GM19452 (cell line): ENCODE measurements around the gene PCED1B.
"Not testable (repeated sequence)": the region's sequence is repeated elsewhere in the genome, so short reads cannot be mapped to it uniquely, and the experiment has no call there.

Source experiments
- ATAC-seq: cut with Tn5 transposase; IDR thresholded peaks from one replicate; pipeline ENCODE4 v1.9.1; 2021; ENCODE audit not compliant: unreplicated experiment

The PCED1B gene

GRCh38 chr12:47117305-47117704 is 37.9 kb downstream of the PCED1B start:
- ATAC-seq, result not testable (repeated sequence)

- ATAC-seq, result no peak
Measured at GRCh38 chr12:47120736-47121135, 41.3 kb downstream of the PCED1B start.

GRCh38 chr12:47121146-47121545 is 41.7 kb downstream of the PCED1B start:
- ATAC-seq, result no peak

GRCh38 chr12:47122602-47123001 is 43.2 kb downstream of the PCED1B start:
- ATAC-seq, result no peak

- no peak for ATAC-seq
Measured at GRCh38 chr12:47123730-47124129, 44.3 kb downstream of the PCED1B start.

- no peak for ATAC-seq
Measured at GRCh38 chr12:47124451-47124850, 45.0 kb downstream of the PCED1B start.

GRCh38 chr12:47126246-47126645 is 46.8 kb downstream of the PCED1B start:
- no peak for ATAC-seq

GRCh38 chr12:47131011-47131410 is 51.6 kb downstream of the PCED1B start:
- ATAC-seq, result no peak

- ATAC-seq, result no peak
Measured at GRCh38 chr12:47134005-47134404, 54.6 kb downstream of the PCED1B start.

GRCh38 chr12:47135578-47135977 is 56.2 kb downstream of the PCED1B start:
- no peak for ATAC-seq

GRCh38 chr12:47139000-47139681 is 59.7 kb downstream of the PCED1B start:
- no peak for ATAC-seq

- ATAC-seq, result no peak
Measured at GRCh38 chr12:47141459-47141858, 62.0 kb downstream of the PCED1B start.

GRCh38 chr12:47144769-47145168 is 65.3 kb downstream of the PCED1B start:
- no peak for ATAC-seq

GRCh38 chr12:47145188-47145587 is 65.8 kb downstream of the PCED1B start:
- no peak for ATAC-seq

GRCh38 chr12:47147739-47148138 is 68.3 kb downstream of the PCED1B start:
- no peak for ATAC-seq

- ATAC-seq, result no peak
Measured at GRCh38 chr12:47149146-47149545, 69.7 kb downstream of the PCED1B start.

GRCh38 chr12:47152095-47152494 is 72.7 kb downstream of the PCED1B start:
- ATAC-seq, result no peak

GRCh38 chr12:47155457-47156166 is 76.2 kb downstream of the PCED1B start:
- no peak for ATAC-seq

GRCh38 chr12:47156167-47156736 is 76.8 kb downstream of the PCED1B start:
- no peak for ATAC-seq

- no peak for ATAC-seq
Measured at GRCh38 chr12:47158792-47159191, 79.4 kb downstream of the PCED1B start.

GRCh38 chr12:47159348-47159747 is 79.9 kb downstream of the PCED1B start:
- ATAC-seq, result no peak
